IPS-NIHi7 (cell line): ENCODE measurements around the gene BPIFB3.
"Not testable (repeated sequence)": the region's sequence is repeated elsewhere in the genome, so short reads cannot be mapped to it uniquely, and the experiment has no call there.

Experiments
- DNase-seq: peaks from one replicate; pipeline ENCODE4 v3.0.0; 2012; ENCODE audit warnings: mixed read lengths; ENCODE audit errors: extremely low spot score

Gene BPIFB3

GRCh38 chr20:33027769-33028751 lies 25.6 kb upstream of the BPIFB3 start:
- no peak for DNase-seq

- no peak for DNase-seq
These were observed 24.8 kb upstream of the BPIFB3 start for GRCh38 chr20:33028875-33029274.

- no peak for DNase-seq
These were observed 23.6 kb upstream of the BPIFB3 start for GRCh38 chr20:33030076-33030475.

- no peak for DNase-seq
These were observed 23.1 kb upstream of the BPIFB3 start for GRCh38 chr20:33030569-33030968.

- no peak for DNase-seq
These were observed 22.2 kb upstream of the BPIFB3 start, which contains the start of gene BPIFB6 for GRCh38 chr20:33031531-33031930. Gene BPIFB6 (plus strand): TSS chr20:33031648. CDS start chr20:33031648, 0 bp downstream.

- no peak for DNase-seq
These were observed 21.1 kb upstream of the BPIFB3 start for GRCh38 chr20:33032555-33032954.

GRCh38 chr20:33033381-33033780 lies 20.3 kb upstream of the BPIFB3 start:
- DNase-seq = no peak

- no peak for DNase-seq
These were observed 19.6 kb upstream of the BPIFB3 start for GRCh38 chr20:33034115-33034514.

GRCh38 chr20:33034901-33035492 lies 18.7 kb upstream of the BPIFB3 start:
- no peak for DNase-seq

GRCh38 chr20:33037456-33037855 lies 16.2 kb upstream of the BPIFB3 start:
- no peak for DNase-seq

GRCh38 chr20:33038243-33038642 lies 15.5 kb upstream of the BPIFB3 start:
- DNase-seq = no peak

GRCh38 chr20:33042430-33042829 lies 11.3 kb upstream of the BPIFB3 start:
- no peak for DNase-seq

GRCh38 chr20:33042983-33043730 lies 10.5 kb upstream of the BPIFB3 start:
- DNase-seq = no peak

- no peak for DNase-seq
These were observed 9.9 kb upstream of the BPIFB3 start for GRCh38 chr20:33043731-33044181.

GRCh38 chr20:33045129-33045721 lies 8.5 kb upstream of the BPIFB3 start:
- DNase-seq = not testable (repeated sequence)

- no peak for DNase-seq
These were observed 7.3 kb upstream of the BPIFB3 start for GRCh38 chr20:33046412-33046811.

- no peak for DNase-seq
These were observed 2.4 kb upstream of the BPIFB3 start for GRCh38 chr20:33051333-33051732.

- DNase-seq = no peak
These were observed 678 bp downstream of the BPIFB3 start for GRCh38 chr20:33054381-33054780.

- DNase-seq = no peak
These were observed 1.1 kb downstream of the BPIFB3 start for GRCh38 chr20:33054791-33055190.

- no peak for DNase-seq
These were observed 5.4 kb downstream of the BPIFB3 start for GRCh38 chr20:33059136-33059535.

GRCh38 chr20:33059741-33060390 lies 6.2 kb downstream of the BPIFB3 start:
- DNase-seq = peak; percentile 39
